Measurements from ENCODE around the gene MUCL3. TPM values are rescaled to one million over a fixed set of nuclear protein-coding genes. Genes with fewer than 3 reads are reported as not detected.

Gene MUCL3
- polyA plus RNA-seq, 1 of the 3 experiments (the other 2 are of a cell fraction): not detected

GRCh38 chr6:30960907-30961673 lies 20.3 kb downstream of the MUCL3 start:
- ChIA-PET CTCF (interaction anchor here (1.1 to 1.6 kb wide), 2 partner anchors 18 to 48 kb away, joined by 3 to 4 read pairs; partner anchors contain the start of gene VARS2), POLR2A (no interaction called here)
- Histone ChIP-seq H3K79me2 (ENCODE audit: insufficient read depth) (no peaks in the 10 kb centered on the region), H3K9me3 (no peaks in the 10 kb centered on the region), H3F3A (replicated peaks; ENCODE audit: insufficient read depth) (no peaks in the 10 kb centered on the region), H3K27me3 (ENCODE audit: insufficient read depth) (peaks cover 6% of the 10 kb centered on the region; the same call in 1 of the 2 replicates), H3K36me3 (replicated peaks in 1 of 2; ENCODE audit: control insufficient read depth in 1 of 2, insufficient read depth in 2 of 2, low read length in 1 of 2) (no peaks in the 10 kb centered on the region), H3K4me2 (no peak overlapping the region), H3K4me3 (ENCODE audit: low read depth in 2 of 2, low read length in 1 of 2) (no peak overlapping the region), H3K9me2 (no peaks in the 10 kb centered on the region), H4K20me1 (ENCODE audit: insufficient read depth) (no peaks in the 10 kb centered on the region), H3K9ac (no peak overlapping the region), H3K4me1 (ENCODE audit: control insufficient read depth in 1 of 2, insufficient read depth in 2 of 2, low read depth in 1 of 2, low read length in 1 of 2) (no peaks in the 10 kb centered on the region; a peak in 1 of 4 replicates), H3K27ac (ENCODE audit: low read depth in 2 of 2, low read length in 1 of 2) (no peak overlapping the region), H2AFZ (ENCODE audit: low read depth) (0 out of 2 replicates have a peak overlapping the region, but pooled peaks have one; percentile 41)
- DNase-seq: no peak
- 38% methylated on average over 9 of the region's 9 CpGs for WGBS (ENCODE audit: low lambda C conversion rate)
- TF ChIP-seq TEAD4 (IDR thresholded peaks at IDR 0.05; ENCODE audit: borderline replicate concordance, insufficient read depth): no peak
- TF ChIP-seq FOXJ3 (CRISPR knock-in tag; IDR thresholded peaks at IDR 0.05): no peak
- TF ChIP-seq EZH2phosphoT487 (IDR thresholded peaks at IDR 0.05; ENCODE audit: borderline replicate concordance, low read depth): no peak
- TF ChIP-seq EP300 (IDR thresholded peaks at IDR 0.05; ENCODE audit: borderline replicate concordance in 1 of 2, low read depth in 1 of 2, low read length in 1 of 2): no peak
- no peak for TF ChIP-seq CHD2 (IDR thresholded peaks at IDR 0.05; ENCODE audit: low read length, partially characterized antibody)
- no peak for TF ChIP-seq USF1 (IDR thresholded peaks at IDR 0.05; ENCODE audit: borderline replicate concordance, low read depth)
- no peak for TF ChIP-seq SIN3A (IDR thresholded peaks at IDR 0.05; ENCODE audit: borderline replicate concordance, low read depth, low read length)
- TF ChIP-seq FOXM1 (IDR thresholded peaks at IDR 0.05; ENCODE audit: low read depth): no peak

- Histone ChIP-seq H3K36me3 (replicated peaks in 1 of 2; ENCODE audit: control insufficient read depth in 1 of 2, insufficient read depth in 2 of 2, low read length in 1 of 2) (no peaks in the 10 kb centered on the region), H3K9ac (no peak overlapping the region), H4K20me1 (ENCODE audit: insufficient read depth) (no peaks in the 10 kb centered on the region), H2AFZ (ENCODE audit: low read depth) (no peak overlapping the region), H3K79me2 (ENCODE audit: insufficient read depth) (no peaks in the 10 kb centered on the region), H3K4me3 (ENCODE audit: low read depth in 2 of 2, low read length in 1 of 2) (no peak overlapping the region), H3K27ac (ENCODE audit: low read depth in 2 of 2, low read length in 1 of 2) (no peak overlapping the region), H3K27me3 (ENCODE audit: insufficient read depth) (no peaks in the 10 kb centered on the region), H3K9me2 (no peaks in the 10 kb centered on the region), H3K4me2 (no peak overlapping the region), H3F3A (replicated peaks; ENCODE audit: insufficient read depth) (no peaks in the 10 kb centered on the region), H3K4me1 (ENCODE audit: control insufficient read depth in 1 of 2, insufficient read depth in 2 of 2, low read depth in 1 of 2, low read length in 1 of 2) (no peaks in the 10 kb centered on the region; a peak in 1 of 4 replicates), H3K9me3 (no peaks in the 10 kb centered on the region)
- ChIA-PET POLR2A (no interaction called here), CTCF (no interaction called here)
- TF ChIP-seq USF1 (IDR thresholded peaks at IDR 0.05; ENCODE audit: borderline replicate concordance, low read depth) (no peak), YY1 (IDR thresholded peaks at IDR 0.05; ENCODE audit: low read depth) (no peak)
- no peak for DNase-seq
These were observed 21.9 kb downstream of the MUCL3 start for GRCh38 chr6:30962716-30963115.
